GM19455 (cell line): ENCODE data around the gene SIX5.
"Not testable (repeated sequence)": the region's sequence is repeated elsewhere in the genome, so short reads cannot be mapped to it uniquely, and the experiment has no call there.

Source experiments
- ATAC-seq: cut with Tn5 transposase; IDR thresholded peaks from one replicate; pipeline ENCODE4 v1.9.1; 2021; ENCODE audit not compliant: unreplicated experiment

Gene SIX5

GRCh38 chr19:45768984-45769782 is at the start of gene SIX5:
Gene SIX5 (minus strand): TSS chr19:45769252. CDS start chr19:45768844, 408 bp downstream.
- peak; percentile 56 for ATAC-seq

- no peak for ATAC-seq
Observed at GRCh38 chr19:45817725-45818301, 48.8 kb upstream of the SIX5 start.

GRCh38 chr19:45817010-45817724 is 48.1 kb upstream of the SIX5 start:
- ATAC-seq: peak; percentile 78

- ATAC-seq: no peak
Observed at GRCh38 chr19:45816236-45817009, 47.4 kb upstream of the SIX5 start.

GRCh38 chr19:45815481-45816216 is 46.6 kb upstream of the SIX5 start:
- ATAC-seq: no peak

GRCh38 chr19:45814851-45815480 is 45.9 kb upstream of the SIX5 start, which contains the start of gene RSPH6A:
Gene RSPH6A (minus strand): TSS chr19:45815308. CDS start chr19:45815176, 132 bp downstream.
- no peak for ATAC-seq

- ATAC-seq: no peak
Observed at GRCh38 chr19:45814166-45814780, 45.2 kb upstream of the SIX5 start.

- no peak for ATAC-seq
Observed at GRCh38 chr19:45812297-45812696, 43.2 kb upstream of the SIX5 start.

GRCh38 chr19:45809643-45810159 is 40.6 kb upstream of the SIX5 start:
- ATAC-seq: no peak

- no peak for ATAC-seq
Observed at GRCh38 chr19:45805719-45806118, 36.7 kb upstream of the SIX5 start.

GRCh38 chr19:45804959-45805230 is 35.8 kb upstream of the SIX5 start:
- ATAC-seq: no peak

GRCh38 chr19:45804140-45804958 is 35.3 kb upstream of the SIX5 start:
- no peak for ATAC-seq

- no peak for ATAC-seq
Observed at GRCh38 chr19:45801603-45802175, 32.6 kb upstream of the SIX5 start.

GRCh38 chr19:45800070-45800553 is 31.1 kb upstream of the SIX5 start:
- ATAC-seq: no peak

GRCh38 chr19:45799541-45799940 is 30.5 kb upstream of the SIX5 start:
- ATAC-seq: not testable (repeated sequence)

- ATAC-seq: no peak
Observed at GRCh38 chr19:45798995-45799517, 30.0 kb upstream of the SIX5 start.

- no peak for ATAC-seq
Observed at GRCh38 chr19:45794627-45795026, 25.6 kb upstream of the SIX5 start.

GRCh38 chr19:45793876-45794275 is 24.8 kb upstream of the SIX5 start:
- ATAC-seq: no peak
